DOHH2 (cell line): Measurements from ENCODE around the gene ERC2.

Experiments used
- EZH2phosphoT487 ChIP-seq: fragments of 200-600 bp; sonication (generic); IDR thresholded peaks from 2 replicates; pipeline ENCODE4 v1.6.1; 2017; ENCODE audit warnings: borderline replicate concordance, mild to moderate bottlenecking, antibody characterized with exemption, low read length, moderate library complexity, mixed read lengths
- TF ChIP-seq, protein P1 (sequence below): fragments of 200-600 bp; sonication (generic); IDR thresholded peaks from one replicate; pipeline ENCODE4 v1.5.1; 2014; ENCODE audit warnings: antibody characterized with exemption, mild to moderate bottlenecking, low read depth, low read length; ENCODE audit not compliant: poor library complexity, severe bottlenecking

DNA sequence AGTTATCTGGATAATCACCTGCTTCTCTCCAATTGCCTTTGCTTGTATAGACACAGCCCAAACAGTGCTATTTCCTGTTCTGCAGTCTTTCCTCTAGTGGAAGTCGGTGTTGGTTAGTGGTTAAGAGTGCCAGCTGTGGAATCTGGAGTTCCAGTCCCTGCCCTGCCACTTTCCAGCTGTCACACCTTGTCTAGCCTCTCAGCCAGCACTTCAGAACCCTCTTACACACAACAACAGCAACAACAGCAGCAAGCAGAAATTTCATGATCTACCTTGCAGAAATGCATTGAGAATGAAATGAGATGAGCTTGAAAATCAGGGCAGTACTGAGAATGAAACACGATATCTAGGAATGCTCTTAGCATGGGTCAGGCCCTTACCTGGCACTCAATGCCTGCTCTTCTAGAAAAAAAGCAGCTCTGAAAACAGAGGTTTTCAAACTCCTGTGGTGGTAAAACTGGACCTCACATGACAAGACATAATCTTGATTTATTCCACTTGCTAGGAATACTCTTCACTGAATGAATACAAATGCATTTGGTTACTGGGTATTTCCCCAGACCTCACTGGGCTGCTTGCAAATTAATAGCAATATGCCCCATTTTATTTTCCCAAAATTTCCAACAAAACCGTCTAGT lies 977.9 kb downstream of the ERC2 start:
- TF ChIP-seq, protein P1, sequence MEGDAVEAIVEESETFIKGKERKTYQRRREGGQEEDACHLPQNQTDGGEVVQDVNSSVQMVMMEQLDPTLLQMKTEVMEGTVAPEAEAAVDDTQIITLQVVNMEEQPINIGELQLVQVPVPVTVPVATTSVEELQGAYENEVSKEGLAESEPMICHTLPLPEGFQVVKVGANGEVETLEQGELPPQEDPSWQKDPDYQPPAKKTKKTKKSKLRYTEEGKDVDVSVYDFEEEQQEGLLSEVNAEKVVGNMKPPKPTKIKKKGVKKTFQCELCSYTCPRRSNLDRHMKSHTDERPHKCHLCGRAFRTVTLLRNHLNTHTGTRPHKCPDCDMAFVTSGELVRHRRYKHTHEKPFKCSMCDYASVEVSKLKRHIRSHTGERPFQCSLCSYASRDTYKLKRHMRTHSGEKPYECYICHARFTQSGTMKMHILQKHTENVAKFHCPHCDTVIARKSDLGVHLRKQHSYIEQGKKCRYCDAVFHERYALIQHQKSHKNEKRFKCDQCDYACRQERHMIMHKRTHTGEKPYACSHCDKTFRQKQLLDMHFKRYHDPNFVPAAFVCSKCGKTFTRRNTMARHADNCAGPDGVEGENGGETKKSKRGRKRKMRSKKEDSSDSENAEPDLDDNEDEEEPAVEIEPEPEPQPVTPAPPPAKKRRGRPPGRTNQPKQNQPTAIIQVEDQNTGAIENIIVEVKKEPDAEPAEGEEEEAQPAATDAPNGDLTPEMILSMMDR, result no peak
- TF ChIP-seq EZH2phosphoT487, result no peak
